HCT116 (cell line): ENCODE measurements around the gene ATF7. TPM values are rescaled to one million over a fixed set of nuclear protein-coding genes. Genes with fewer than 3 reads are reported as not detected.

Experiments used
- ATAC-seq: fragments of 200-7000 bp; cut with Tn5 transposase; 2 replicates; pipeline ENCODE4 v1.9.1; 2020; ENCODE audit warnings: mild to moderate bottlenecking, moderate library complexity
- BruUV-seq: library from RNA; stranded (reverse); fragments of 400-500 nt; replicated peaks from 2 replicates; lab custom pipeline; 2021; lab: Mats Ljungman, UMichigan
- CTCF ChIA-PET: fragments of 300-600 bp; sonication (Branson Sonifier 250); formaldehyde crosslinking; loops from one replicate; lab custom pipeline; 2021; ENCODE audit warnings: antibody characterized with exemption; lab: Charles Lee
- POLR2A ChIA-PET: fragments of 300-600, 350-600 bp; sonication (Branson Sonifier 250); formaldehyde crosslinking; loops from one replicate; lab custom pipeline; 2021; ENCODE audit warnings: antibody characterized with exemption; lab: Charles Lee
- RAD21 ChIA-PET, 2 experiments: fragments of 300-600 bp; sonication (Branson Sonifier 250); formaldehyde crosslinking; loops; one replicate each; lab custom pipeline; 2023; ENCODE audit warnings: low total read pairs in 2 of 2; ENCODE audit not compliant: uncharacterized antibody in 2 of 2, unreplicated experiment in 2 of 2, low non-redundant PET in 1 of 2; lab: Charles Lee
- DNase-seq: peaks from one replicate; pipeline ENCODE4 v3.0.0-alpha.2; 2010; ENCODE audit warnings: low read depth, low spot score
- H2AFZ ChIP-seq: fragments of 200-600 bp; shearing (Covaris generic), sonication (generic); 2 replicates; pipeline ENCODE4 v1.6.1; 2017; ENCODE audit warnings: low read depth, mixed run types, mixed read lengths, antibody characterized with exemption, low read length; ENCODE audit not compliant: poor library complexity, severe bottlenecking
- H3K27ac ChIP-seq: 2 replicates; pipeline ENCODE4 v1.5.1; 2012; ENCODE audit warnings: low read depth, low read length
- H3K27me3 ChIP-seq: fragments of 200-600 bp; sonication (generic); 2 replicates; pipeline ENCODE4 v1.6.1; 2016; ENCODE audit warnings: mixed run types, low read length, mixed read lengths; ENCODE audit not compliant: insufficient read depth
- H3K36me3 ChIP-seq, 2 experiments: fragments of 200-500 bp in 1 of 2; fragments of 200-600 bp in 1 of 2; sonication (Bioruptor generic) in 1 of 2; sonication (generic) in 1 of 2; 2 replicates each; pipeline versions ENCODE4 v1.5.1 to v1.6.1; 2014 to 2016; ENCODE audit warnings: low read length in 2 of 2, inconsistent platforms in 1 of 2, mixed read lengths in 1 of 2, mixed run types in 1 of 2; ENCODE audit not compliant: insufficient read depth in 2 of 2, control insufficient read depth in 1 of 2
- H3K4me1 ChIP-seq, 2 experiments: fragments of 200-600 bp in 1 of 2; sonication (generic) in 1 of 2; 2 replicates each; pipeline versions ENCODE4 v1.5.1 to v1.6.1; 2012 to 2017; ENCODE audit warnings: low read length in 2 of 2, inconsistent platforms in 1 of 2, mild to moderate bottlenecking in 1 of 2, mixed read lengths in 1 of 2, mixed run types in 1 of 2, moderate library complexity in 1 of 2; ENCODE audit not compliant: insufficient read depth in 2 of 2, control insufficient read depth in 1 of 2
- H3K4me2 ChIP-seq: fragments of 200-600 bp; sonication (generic); 2 replicates; pipeline ENCODE4 v1.6.1; 2017; ENCODE audit warnings: mixed run types, low read length, mixed read lengths
- H3K4me3 ChIP-seq, 2 experiments: fragments of 200-600 bp in 1 of 2; sonication (generic) in 1 of 2; replicated peaks in 1 of 2; 2 replicates each; pipeline ENCODE4 v1.5.1; 2011 to 2016; ENCODE audit warnings: low read length in 2 of 2, control low read depth in 1 of 2, low read depth in 1 of 2, mild to moderate bottlenecking in 1 of 2, mixed read lengths in 1 of 2, mixed run types in 1 of 2
- H3K79me2 ChIP-seq: fragments of 200-600 bp; sonication (generic); 2 replicates; pipeline ENCODE4 v1.6.1; 2017; ENCODE audit warnings: mild to moderate bottlenecking, mixed run types, low read length, moderate library complexity, mixed read lengths; ENCODE audit not compliant: insufficient read depth
- H3K9ac ChIP-seq: fragments of 200-600 bp; sonication (generic); 2 replicates; pipeline ENCODE4 v1.6.1; 2016; ENCODE audit warnings: low read length, mixed read lengths
- H3K9me2 ChIP-seq: fragments of 200-600 bp; sonication (generic), shearing (Covaris generic); 2 replicates; pipeline ENCODE4 v1.6.1; 2017; ENCODE audit warnings: mixed run types, mild to moderate bottlenecking, moderate library complexity; ENCODE audit not compliant: insufficient read depth
- H3K9me3 ChIP-seq, 2 experiments: fragments of 200-500 bp in 1 of 2; fragments of 200-600 bp in 1 of 2; sonication (Bioruptor generic) in 1 of 2; sonication (generic) in 1 of 2; 2 replicates each; pipeline ENCODE4 v1.6.1; 2014 to 2017; ENCODE audit warnings: low read length in 2 of 2, mixed read lengths in 2 of 2, inconsistent platforms in 1 of 2, low read depth in 1 of 2, mild to moderate bottlenecking in 1 of 2, mixed run types in 1 of 2, moderate library complexity in 1 of 2; ENCODE audit not compliant: control insufficient read depth in 1 of 2, insufficient read depth in 1 of 2
- H4K20me1 ChIP-seq: fragments of 200-600 bp; sonication (generic), shearing (Covaris generic); 2 replicates; pipeline ENCODE4 v1.6.1; 2017; ENCODE audit warnings: mixed run types, mild to moderate bottlenecking, moderate library complexity; ENCODE audit not compliant: insufficient read depth
- ATF3 ChIP-seq: IDR thresholded peaks from 2 replicates; pipeline ENCODE4 v1.6.1; 2012
- CEBPB ChIP-seq: IDR thresholded peaks from 2 replicates; pipeline ENCODE4 v1.6.1; 2012; ENCODE audit warnings: low read depth
- ELF1 ChIP-seq: IDR thresholded peaks from 2 replicates; pipeline ENCODE4 v1.6.1; 2012; ENCODE audit warnings: low read depth, borderline replicate concordance
- EZH2 ChIP-seq: fragments of 200-600 bp; sonication (generic); IDR thresholded peaks from 2 replicates; pipeline ENCODE4 v1.6.1; 2017; ENCODE audit warnings: antibody characterized with exemption, mixed run types
- EZH2phosphoT487 ChIP-seq: fragments of 200-600 bp; IDR thresholded peaks from 2 replicates; pipeline ENCODE4 v1.6.1; 2018; ENCODE audit warnings: antibody characterized with exemption, borderline replicate concordance
- FOSL1 ChIP-seq: IDR thresholded peaks from 2 replicates; pipeline ENCODE4 v1.6.1; 2012; ENCODE audit warnings: low read depth
- MAX ChIP-seq: IDR thresholded peaks from 2 replicates; pipeline ENCODE4 v1.6.1; 2012
- SP1 ChIP-seq: IDR thresholded peaks from 2 replicates; pipeline ENCODE4 v1.6.1; 2012; ENCODE audit warnings: low read depth
- SRF ChIP-seq: IDR thresholded peaks from 2 replicates; pipeline ENCODE4 v1.6.1; 2012; ENCODE audit warnings: low read depth
- TCF7L2 ChIP-seq: IDR thresholded peaks from 2 replicates; pipeline ENCODE4 v1.7.0; 2011; ENCODE audit warnings: borderline replicate concordance, inconsistent platforms; ENCODE audit not compliant: insufficient read depth, insufficient read length; ENCODE audit errors: extremely low read depth
- YY1 ChIP-seq: IDR thresholded peaks from 2 replicates; pipeline ENCODE4 v1.6.1; 2011; ENCODE audit warnings: low read length, low read depth, moderate library complexity, mild to moderate bottlenecking; ENCODE audit not compliant: insufficient replicate concordance; ENCODE audit errors: extremely low read depth
- ZNF274 ChIP-seq: fragments of 200-500 bp; sonication (Bioruptor generic); IDR thresholded peaks from 2 replicates; pipeline ENCODE4 v1.6.1; 2014; ENCODE audit warnings: mild to moderate bottlenecking, low read depth, low read length, inconsistent platforms
- intact Hi-C: fragments of 100-400 bp; cut with micrococcal nuclease; formaldehyde crosslinking; loops from 2 replicates; pipeline ENCODE4 v1.10.0; 2022
- total RNA-seq: library from RNA; stranded (reverse); gene quantifications from one replicate; pipeline ENCODE4 v1.2.1, GENCODE V29; 2021; ENCODE audit not compliant: unreplicated experiment
- TF ChIP-seq, protein P1 (sequence below): IDR thresholded peaks from 2 replicates; pipeline ENCODE4 v1.6.1; 2012; ENCODE audit warnings: low read depth

The ATF7 gene
- total RNA-seq, 1 experiment from 2014 or later = 24.0 TPM

DNA sequence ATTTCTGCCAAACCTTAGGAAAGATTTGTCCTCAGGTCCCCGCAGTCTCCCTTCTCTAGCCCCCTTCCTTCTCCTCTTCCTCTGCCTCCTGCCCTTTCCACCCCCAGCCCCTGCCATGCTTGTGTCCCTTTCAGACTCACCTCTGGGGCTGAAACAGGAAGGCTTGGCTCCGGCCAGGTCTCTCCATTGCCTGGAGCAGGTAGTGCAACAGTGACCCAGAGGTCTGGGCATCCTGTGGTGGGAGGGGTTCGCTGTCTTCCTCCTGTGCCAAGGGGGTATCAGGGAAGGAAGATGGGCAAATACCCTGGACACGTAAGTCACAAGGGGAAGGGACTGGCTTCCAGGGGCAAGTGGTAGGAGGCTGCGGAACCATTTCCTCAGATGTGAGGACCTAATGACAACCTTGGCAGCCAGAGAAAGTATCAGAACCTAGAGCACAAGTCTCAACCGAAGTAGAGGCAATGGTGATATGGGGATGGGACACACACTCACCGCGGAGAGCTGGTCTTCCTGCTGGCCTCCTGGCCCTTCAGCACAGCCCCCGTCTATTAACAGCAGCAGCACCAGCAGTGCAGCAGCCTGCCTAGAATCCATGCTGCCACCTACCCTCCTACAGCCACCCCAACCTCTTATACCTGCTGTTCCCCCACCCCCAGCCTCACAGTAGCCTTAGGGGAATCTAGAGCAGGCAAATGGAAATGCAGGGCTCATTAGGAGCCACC, 119.1 kb downstream of the ATF7 start, which contains the start of gene NPFF:
Gene NPFF, minus strand, starts transcription at position 604 of the 722 bp plus-strand sequence. Its CDS starts 10 bp downstream, at position 594.
- H3K4me2 ChIP-seq = no peak within 1 kb of the TSS
- no peak within 1 kb of the TSS for H3K9ac ChIP-seq
- POLR2A ChIA-PET = no interaction called here
- peaks cover 10% of the 10 kb centered on the region for H3K79me2 ChIP-seq
- H4K20me1 ChIP-seq = no peaks in the 10 kb centered on the region
- no peak within 1 kb of the TSS for H2AFZ ChIP-seq
- H3K36me3 ChIP-seq = peaks cover 5 to 9% of the 10 kb centered on the region in 2 experiments; a peak in 3 of 4 replicates
- DNase-seq (no peak), ATAC-seq (no peak)
- CTCF ChIA-PET = interaction anchor here (2.8 kb wide), 1 partner anchor 180 kb away, joined by 14 read pairs; no protein-coding TSS in a partner anchor
- TF ChIP-seq, protein P1, sequence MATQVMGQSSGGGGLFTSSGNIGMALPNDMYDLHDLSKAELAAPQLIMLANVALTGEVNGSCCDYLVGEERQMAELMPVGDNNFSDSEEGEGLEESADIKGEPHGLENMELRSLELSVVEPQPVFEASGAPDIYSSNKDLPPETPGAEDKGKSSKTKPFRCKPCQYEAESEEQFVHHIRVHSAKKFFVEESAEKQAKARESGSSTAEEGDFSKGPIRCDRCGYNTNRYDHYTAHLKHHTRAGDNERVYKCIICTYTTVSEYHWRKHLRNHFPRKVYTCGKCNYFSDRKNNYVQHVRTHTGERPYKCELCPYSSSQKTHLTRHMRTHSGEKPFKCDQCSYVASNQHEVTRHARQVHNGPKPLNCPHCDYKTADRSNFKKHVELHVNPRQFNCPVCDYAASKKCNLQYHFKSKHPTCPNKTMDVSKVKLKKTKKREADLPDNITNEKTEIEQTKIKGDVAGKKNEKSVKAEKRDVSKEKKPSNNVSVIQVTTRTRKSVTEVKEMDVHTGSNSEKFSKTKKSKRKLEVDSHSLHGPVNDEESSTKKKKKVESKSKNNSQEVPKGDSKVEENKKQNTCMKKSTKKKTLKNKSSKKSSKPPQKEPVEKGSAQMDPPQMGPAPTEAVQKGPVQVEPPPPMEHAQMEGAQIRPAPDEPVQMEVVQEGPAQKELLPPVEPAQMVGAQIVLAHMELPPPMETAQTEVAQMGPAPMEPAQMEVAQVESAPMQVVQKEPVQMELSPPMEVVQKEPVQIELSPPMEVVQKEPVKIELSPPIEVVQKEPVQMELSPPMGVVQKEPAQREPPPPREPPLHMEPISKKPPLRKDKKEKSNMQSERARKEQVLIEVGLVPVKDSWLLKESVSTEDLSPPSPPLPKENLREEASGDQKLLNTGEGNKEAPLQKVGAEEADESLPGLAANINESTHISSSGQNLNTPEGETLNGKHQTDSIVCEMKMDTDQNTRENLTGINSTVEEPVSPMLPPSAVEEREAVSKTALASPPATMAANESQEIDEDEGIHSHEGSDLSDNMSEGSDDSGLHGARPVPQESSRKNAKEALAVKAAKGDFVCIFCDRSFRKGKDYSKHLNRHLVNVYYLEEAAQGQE = no peak
- TF ChIP-seq YY1 = no peak
- TF ChIP-seq MAX = no peak
- TF ChIP-seq FOSL1 = no peak
- TF ChIP-seq ELF1 = no peak
- TF ChIP-seq EZH2phosphoT487 = no peak
- TF ChIP-seq ZNF274 = no peak
- TF ChIP-seq SRF = no peak
- no peak for TF ChIP-seq ATF3
- TF ChIP-seq EZH2 = no peak
- TF ChIP-seq TCF7L2 = no peak
- TF ChIP-seq CEBPB = no peak
- no peak for TF ChIP-seq SP1
- intact Hi-C loops = no loop called here
- no TSS peak for BruUV-seq
- RAD21 ChIA-PET = no interaction called here
- H3K9me2 ChIP-seq = no peaks in the 10 kb centered on the region
- H3K4me1 ChIP-seq = peaks cover 3 to 12% of the 10 kb centered on the region in 2 experiments
- no peaks in the 10 kb centered on the region for H3K27me3 ChIP-seq
- H3K4me3 ChIP-seq = no peak within 1 kb of the TSS
- H3K9me3 ChIP-seq = no peaks in the 10 kb centered on the region
- H3K27ac ChIP-seq = no peak within 1 kb of the TSS
